Activated T-cell treated with anti-CD3 and anti-CD28 coated beads, Interleukin-2, amount 50 U/mL, for 4 hours (primary cell): ENCODE data around the gene SAMSN1. TPM values are rescaled to one million over a fixed set of nuclear protein-coding genes. Genes with fewer than 3 reads are reported as not detected.
"Not testable (repeated sequence)": the region's sequence is repeated elsewhere in the genome, so short reads cannot be mapped to it uniquely, and the experiment has no call there.

Experiments used
- ATAC-seq, 2 donors: fragments of 200-7000 bp; cut with Tn5 transposase; one replicate each; pipeline ENCODE4 v1.10.0; 2021
- DNase-seq: peaks from one replicate; pipeline ENCODE4 v3.0.0-alpha.2; 2020
- H3K27me3 Mint-ChIP-seq: one replicate; pipeline ENCODE4 v1.8.0; 2021; ENCODE audit warnings: low read depth, mixed read lengths
- H3K36me3 Mint-ChIP-seq: one replicate; pipeline ENCODE4 v1.8.0; 2022; ENCODE audit warnings: mixed read lengths; ENCODE audit not compliant: insufficient read depth
- H3K4me1 Mint-ChIP-seq: one replicate; pipeline ENCODE4 v1.8.0; 2021; ENCODE audit warnings: low read depth, mixed read lengths
- H3K4me3 Mint-ChIP-seq: one replicate; pipeline ENCODE4 v1.8.0; 2021; ENCODE audit warnings: mild to moderate bottlenecking, moderate library complexity, mixed read lengths
- H3K9me3 Mint-ChIP-seq: one replicate; pipeline ENCODE4 v1.8.0; 2021; ENCODE audit warnings: mixed read lengths
- total RNA-seq, 3 donors: library from RNA; stranded (reverse); gene quantifications; one replicate each; pipeline ENCODE4 v1.2.1, GENCODE V29; 2021

SAMSN1 gene
- total RNA-seq, 3 donors from 2014 or later, result 54.0 to 107 (median 73.5) TPM

DNA sequence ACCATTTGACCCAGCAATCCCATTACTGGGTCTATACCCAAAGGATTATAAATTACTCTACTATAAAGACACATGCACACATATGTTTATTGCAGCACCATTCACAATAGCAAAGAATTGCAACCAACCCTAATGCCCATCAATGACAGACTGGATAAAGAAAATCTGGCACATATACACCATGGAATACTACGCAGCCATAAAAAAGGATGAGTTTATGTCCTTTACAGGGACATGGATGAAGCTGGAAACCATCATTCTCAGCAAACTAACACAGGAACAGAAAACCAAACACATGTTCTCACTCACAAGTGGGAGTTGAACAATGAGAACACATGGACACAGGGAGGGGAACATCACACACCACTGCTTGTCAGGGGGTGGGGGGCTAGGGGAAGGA, 51.9 kb downstream of the SAMSN1 start:
- not testable (repeated sequence) for DNase-seq
- H3K4me1 Mint-ChIP-seq, result peaks cover 16% of the 10 kb centered on the region
- H3K36me3 Mint-ChIP-seq, result peaks cover 60% of the 10 kb centered on the region

DNA sequence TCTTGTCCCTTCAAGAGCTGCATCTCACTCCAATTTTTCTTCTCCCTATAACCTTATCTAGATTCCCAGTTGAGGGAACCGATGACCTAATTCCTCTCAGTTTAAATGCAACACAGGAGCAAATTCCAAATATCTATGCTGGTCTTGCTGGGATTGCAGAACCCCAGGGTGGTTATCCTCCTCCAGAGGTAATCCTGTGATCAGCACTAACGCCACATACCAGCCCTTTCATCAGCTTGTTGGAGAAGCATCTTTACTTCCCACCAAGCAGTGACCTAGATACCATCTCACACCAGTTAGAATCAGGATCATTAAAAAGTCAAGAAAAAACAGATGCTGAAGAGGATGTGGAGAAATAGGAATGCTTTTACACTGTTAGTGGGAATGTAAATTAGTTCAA, 52.4 kb downstream of the SAMSN1 start:
- H3K4me1 Mint-ChIP-seq, result peaks cover 18% of the 10 kb centered on the region
- peaks cover 3% of the 10 kb centered on the region for H3K9me3 Mint-ChIP-seq
- DNase-seq (no peak), ATAC-seq (no peak)
- peaks cover 59% of the 10 kb centered on the region for H3K36me3 Mint-ChIP-seq
- no peak overlapping the region for H3K4me3 Mint-ChIP-seq
- H3K27me3 Mint-ChIP-seq, result no peaks in the 10 kb centered on the region

More for the DNA sequence above, 51.9 kb downstream of the SAMSN1 start:
- not testable (repeated sequence) for H3K9me3 Mint-ChIP-seq, H3K4me3 Mint-ChIP-seq, H3K27me3 Mint-ChIP-seq, ATAC-seq

DNA sequence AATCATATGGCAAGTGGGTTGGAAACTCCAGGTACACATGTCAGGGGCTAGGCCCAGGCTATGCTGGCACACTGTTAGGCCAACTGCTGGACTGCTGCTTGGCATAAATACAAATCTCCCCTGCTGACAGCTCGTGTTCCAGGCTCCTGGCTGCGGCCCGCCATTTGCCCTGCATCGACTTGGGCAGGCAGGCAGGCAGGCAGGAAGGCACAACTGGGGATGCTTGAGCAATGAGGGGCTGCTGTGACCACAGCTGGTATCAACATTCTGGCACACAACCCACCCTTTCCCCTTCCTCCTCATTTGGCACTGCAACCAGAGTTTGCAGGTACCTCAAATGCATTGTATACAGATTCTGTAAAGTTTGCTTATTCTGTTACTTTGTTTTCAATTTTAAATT, 53.2 kb downstream of the SAMSN1 start:
- H3K9me3 Mint-ChIP-seq, result peaks cover 3% of the 10 kb centered on the region
- ATAC-seq, result peak; percentile 17 to 33
- H3K4me3 Mint-ChIP-seq, result no peak overlapping the region
- peaks cover 54% of the 10 kb centered on the region for H3K36me3 Mint-ChIP-seq
- no peak for DNase-seq
- H3K27me3 Mint-ChIP-seq, result no peaks in the 10 kb centered on the region
- H3K4me1 Mint-ChIP-seq, result peaks cover 23% of the 10 kb centered on the region

DNA sequence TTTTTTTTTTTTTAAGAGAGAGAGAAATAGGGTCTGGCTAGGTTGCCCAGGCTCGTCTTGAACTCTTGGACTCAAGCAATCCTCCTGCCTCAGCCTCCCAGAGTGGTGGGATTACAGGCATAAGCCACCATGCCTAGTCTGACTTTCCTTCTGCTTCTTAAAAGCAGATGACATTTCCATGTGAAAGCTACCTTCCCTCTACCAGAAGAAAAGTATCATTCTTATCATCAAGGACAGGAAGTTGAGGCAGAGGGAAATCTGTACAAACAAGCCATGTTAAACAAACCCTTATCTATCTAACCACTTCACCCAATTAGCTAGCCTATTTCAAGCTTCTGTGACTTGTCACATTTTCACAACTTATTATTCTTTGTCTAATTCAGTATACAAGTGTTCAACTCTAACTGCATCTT, 54.8 kb downstream of the SAMSN1 start:
- Mint-ChIP-seq H3K4me3 (no peak overlapping the region), H3K36me3 (peaks cover 48% of the 10 kb centered on the region), H3K9me3 (peaks cover 3% of the 10 kb centered on the region), H3K27me3 (no peaks in the 10 kb centered on the region), H3K4me1 (peaks cover 35% of the 10 kb centered on the region)
- ATAC-seq (no peak), DNase-seq (no peak)

DNA sequence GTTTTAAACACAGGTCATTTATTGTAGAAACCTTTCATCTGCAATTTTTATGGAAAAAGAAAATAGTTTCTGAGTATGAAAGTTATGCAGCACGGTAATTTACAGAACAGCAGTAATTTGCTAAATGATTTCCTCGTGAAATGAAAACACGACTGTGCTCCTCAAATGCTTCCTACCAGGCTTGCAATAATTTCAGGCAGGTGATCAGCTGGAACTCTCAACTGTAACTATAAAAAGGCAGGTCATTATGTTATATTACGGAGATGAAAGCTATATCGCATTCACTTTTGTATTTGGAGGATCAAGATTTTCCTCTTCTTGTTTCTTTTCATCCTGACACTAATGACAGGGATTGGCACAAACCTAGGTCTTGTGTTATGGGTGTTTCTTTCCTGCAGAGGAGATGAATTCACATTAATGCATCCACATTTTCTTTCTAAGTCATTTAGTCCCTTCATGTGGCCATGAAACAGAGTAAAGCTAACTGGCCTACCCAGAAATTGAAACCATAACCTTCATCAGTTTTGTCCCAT, 57.4 kb downstream of the SAMSN1 start:
- no peak overlapping the region for H3K4me3 Mint-ChIP-seq
- ATAC-seq (no peak), DNase-seq (no peak)
- no peaks in the 10 kb centered on the region for H3K9me3 Mint-ChIP-seq
- H3K36me3 Mint-ChIP-seq, result peaks cover 38% of the 10 kb centered on the region
- H3K27me3 Mint-ChIP-seq, result no peaks in the 10 kb centered on the region
- H3K4me1 Mint-ChIP-seq, result peaks cover 31% of the 10 kb centered on the region

DNA sequence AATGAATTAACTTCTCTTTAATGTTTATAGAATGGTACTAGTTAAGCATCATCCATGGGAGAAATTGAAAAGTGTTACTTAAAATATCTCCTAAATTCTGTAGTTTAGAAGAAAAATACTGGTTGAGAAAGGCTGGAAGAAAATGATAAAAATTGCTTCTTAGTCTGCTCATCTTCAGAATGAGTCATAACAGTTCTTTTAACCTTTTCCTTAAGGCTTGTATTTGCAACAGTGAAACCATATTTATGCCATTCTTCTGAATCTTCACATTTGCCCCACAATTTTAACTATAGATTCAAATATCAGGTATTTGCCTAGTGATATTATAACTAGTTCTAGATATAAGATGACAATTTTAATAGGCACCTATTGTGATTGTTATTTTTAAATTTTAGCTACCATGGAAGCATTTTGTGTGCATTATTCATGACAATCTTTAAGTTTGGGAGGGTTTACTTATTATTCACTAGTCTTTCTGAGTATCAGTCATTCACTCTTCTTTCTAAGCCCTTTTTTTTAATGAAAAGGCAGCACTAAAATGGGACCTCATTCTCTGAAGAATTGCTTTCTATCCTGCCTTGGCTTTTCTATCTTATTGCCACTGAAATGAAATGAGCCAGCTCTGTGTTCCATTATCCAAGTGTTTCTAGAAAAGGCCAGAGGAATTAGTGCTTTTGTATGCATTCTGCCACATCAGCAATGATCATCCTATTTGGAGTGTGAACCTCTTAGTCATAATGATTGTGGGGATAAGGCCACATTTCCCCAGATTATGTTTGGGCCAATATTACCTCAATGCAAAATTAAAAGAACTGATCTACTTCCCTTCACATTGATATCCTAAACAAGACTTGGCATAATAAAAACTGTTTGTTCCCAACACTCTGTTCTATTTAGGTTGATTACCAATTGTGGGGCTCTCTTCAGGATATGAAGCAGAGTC, 58.4 kb downstream of the SAMSN1 start:
- H3K9me3 Mint-ChIP-seq, result no peaks in the 10 kb centered on the region
- no peak overlapping the region for H3K4me3 Mint-ChIP-seq
- H3K36me3 Mint-ChIP-seq, result peaks cover 40% of the 10 kb centered on the region
- H3K27me3 Mint-ChIP-seq, result no peaks in the 10 kb centered on the region
- DNase-seq (no peak), ATAC-seq (peak; percentile 51 to 53)
- H3K4me1 Mint-ChIP-seq, result peaks cover 34% of the 10 kb centered on the region

DNA sequence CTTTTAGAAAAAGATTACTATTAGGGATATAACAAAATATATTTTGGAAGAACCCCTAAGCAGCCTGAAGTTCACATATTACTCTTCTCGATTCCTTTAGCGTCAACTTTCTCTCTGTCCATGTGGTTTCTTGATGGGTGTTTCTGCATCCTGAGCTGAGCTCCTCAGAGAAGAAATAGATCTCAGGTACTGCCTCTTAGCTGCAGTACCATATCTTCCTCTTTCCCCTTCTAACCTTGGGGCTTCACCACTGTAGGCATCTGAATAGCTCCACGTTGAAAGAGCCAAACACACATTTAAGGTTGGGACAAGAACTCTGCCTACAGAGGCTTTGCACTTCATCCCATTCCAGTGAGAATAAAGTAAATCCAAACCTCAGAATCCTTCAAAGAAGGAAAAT, 59.2 kb downstream of the SAMSN1 start:
- DNase-seq (no peak), ATAC-seq (no peak)
- peaks cover 3% of the 10 kb centered on the region for H3K9me3 Mint-ChIP-seq
- peaks cover 40% of the 10 kb centered on the region for H3K36me3 Mint-ChIP-seq
- H3K27me3 Mint-ChIP-seq, result no peaks in the 10 kb centered on the region
- no peak overlapping the region for H3K4me3 Mint-ChIP-seq
- peaks cover 40% of the 10 kb centered on the region for H3K4me1 Mint-ChIP-seq

DNA sequence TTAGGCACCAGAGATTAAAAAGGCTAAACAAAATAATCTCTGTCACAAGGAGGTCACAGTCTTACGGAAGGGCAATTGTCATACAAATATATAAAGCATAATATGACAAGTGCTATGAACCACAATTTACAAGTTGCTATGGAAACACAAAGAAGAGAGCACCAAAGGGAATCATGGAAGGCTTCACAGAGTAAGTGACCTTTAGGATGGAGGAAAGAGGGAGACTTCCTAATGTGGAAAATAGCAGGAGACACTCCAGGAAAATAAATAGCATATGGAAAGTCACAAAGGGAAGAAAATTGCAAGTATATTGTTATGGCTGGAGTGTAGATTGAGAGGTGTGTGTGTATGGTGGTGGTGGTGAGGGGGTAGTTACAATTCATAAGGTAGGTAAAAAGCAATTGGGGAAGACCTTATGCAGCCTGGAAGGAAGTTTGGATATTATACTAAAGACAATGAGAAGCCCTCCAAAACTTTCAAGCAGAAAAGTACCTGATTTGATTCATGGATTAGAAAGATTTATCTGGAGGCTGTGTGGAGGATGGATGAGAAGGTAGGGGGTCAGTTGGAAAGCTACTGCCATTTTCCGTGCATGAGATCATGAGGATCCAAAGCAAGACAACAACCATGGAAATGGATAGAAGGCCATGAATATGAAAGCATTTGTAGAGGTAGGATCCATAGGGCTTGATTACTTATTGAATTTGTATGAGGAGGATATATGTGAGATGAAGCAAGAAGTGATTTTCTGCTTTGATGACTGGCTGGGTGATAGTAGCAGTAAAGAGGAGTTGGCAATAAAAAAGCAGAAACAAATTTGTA, 61.7 kb downstream of the SAMSN1 start:
- Mint-ChIP-seq H3K4me3 (no peak overlapping the region), H3K9me3 (peaks cover 3% of the 10 kb centered on the region), H3K36me3 (peaks cover 32% of the 10 kb centered on the region), H3K27me3 (no peaks in the 10 kb centered on the region), H3K4me1 (peaks cover 38% of the 10 kb centered on the region)
- DNase-seq (no peak), ATAC-seq (no peak)

DNA sequence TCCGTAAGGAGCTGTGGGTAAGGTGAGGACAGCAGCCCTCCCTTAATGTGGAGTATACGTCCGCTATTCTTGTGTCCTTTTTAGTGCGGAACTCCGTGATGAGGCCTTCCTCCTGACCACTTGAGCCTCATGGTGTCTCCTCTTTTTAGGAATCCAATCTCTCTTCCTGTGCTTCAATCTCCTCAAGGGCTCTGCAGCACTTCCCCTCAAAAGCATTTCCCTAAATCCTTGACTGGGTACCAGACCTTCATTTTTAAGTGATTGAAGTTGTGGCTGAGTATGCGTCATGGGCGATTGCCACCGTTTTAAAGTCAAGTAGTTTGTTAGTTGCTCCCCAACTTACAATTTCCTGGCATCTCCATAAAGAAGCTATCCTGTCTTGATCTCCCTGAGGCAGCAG, 62.8 kb downstream of the SAMSN1 start:
- H3K9me3 Mint-ChIP-seq, result peaks cover 3% of the 10 kb centered on the region
- no peak overlapping the region for H3K4me3 Mint-ChIP-seq
- no peaks in the 10 kb centered on the region for H3K27me3 Mint-ChIP-seq
- H3K36me3 Mint-ChIP-seq, result peaks cover 29% of the 10 kb centered on the region
- DNase-seq, result no peak
- no peak for ATAC-seq
- peaks cover 35% of the 10 kb centered on the region for H3K4me1 Mint-ChIP-seq

DNA sequence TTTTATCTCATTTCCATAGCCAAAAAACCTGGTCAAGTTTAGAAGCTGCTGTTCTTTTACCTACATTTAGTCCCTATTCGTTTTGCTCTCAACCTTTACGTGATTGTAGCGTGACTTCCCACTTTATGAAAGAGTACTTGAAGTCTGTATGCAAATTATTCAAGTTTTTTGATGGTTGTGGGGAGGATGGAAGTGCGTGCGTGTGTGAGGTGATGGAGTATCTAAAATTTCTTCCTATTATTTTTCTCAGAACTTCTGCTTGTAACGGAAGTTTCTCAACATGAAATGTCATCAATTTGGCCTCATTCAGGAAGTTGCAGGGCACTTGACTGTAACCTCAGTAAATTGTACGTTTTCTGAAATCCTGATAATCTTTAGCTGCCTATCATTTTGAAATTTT, 64.0 kb downstream of the SAMSN1 start:
- peaks cover 26% of the 10 kb centered on the region for H3K36me3 Mint-ChIP-seq
- no peaks in the 10 kb centered on the region for H3K27me3 Mint-ChIP-seq
- peak overlapping the region; percentile 53 for H3K4me3 Mint-ChIP-seq
- peak; percentile 9 for DNase-seq
- peak; percentile 84 to 85 for ATAC-seq
- H3K4me1 Mint-ChIP-seq, result peaks cover 24% of the 10 kb centered on the region
- H3K9me3 Mint-ChIP-seq, result peaks cover 3% of the 10 kb centered on the region

DNA sequence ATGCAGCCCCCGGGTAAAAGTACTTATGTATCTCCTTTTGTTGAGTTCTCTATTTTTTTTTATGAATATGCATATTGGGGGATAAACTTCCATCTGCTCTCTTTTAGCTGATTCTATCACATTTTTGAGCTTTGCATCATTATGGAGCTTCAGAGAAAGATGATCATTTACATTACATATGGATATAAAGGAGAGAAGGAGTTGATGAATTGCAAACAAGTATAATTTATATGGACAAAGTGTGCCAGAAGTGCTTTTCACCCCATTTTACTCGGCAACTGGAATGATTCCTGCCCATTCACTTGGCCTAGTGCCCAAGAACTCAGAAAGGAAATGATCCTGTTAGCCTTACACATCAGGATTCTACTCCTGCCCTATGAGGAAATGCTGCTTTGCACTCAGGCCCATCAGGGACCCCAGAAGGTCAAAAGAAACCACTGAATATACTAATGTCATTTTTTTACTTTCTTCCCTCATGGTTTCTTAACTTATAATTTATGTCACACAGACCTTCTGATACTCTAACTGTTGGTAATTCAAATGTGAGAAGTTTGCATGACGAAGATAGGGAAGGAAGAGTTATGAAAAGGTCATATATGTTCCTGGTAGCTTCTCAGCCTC, 65.6 kb downstream of the SAMSN1 start:
- no peak for ATAC-seq

DNA sequence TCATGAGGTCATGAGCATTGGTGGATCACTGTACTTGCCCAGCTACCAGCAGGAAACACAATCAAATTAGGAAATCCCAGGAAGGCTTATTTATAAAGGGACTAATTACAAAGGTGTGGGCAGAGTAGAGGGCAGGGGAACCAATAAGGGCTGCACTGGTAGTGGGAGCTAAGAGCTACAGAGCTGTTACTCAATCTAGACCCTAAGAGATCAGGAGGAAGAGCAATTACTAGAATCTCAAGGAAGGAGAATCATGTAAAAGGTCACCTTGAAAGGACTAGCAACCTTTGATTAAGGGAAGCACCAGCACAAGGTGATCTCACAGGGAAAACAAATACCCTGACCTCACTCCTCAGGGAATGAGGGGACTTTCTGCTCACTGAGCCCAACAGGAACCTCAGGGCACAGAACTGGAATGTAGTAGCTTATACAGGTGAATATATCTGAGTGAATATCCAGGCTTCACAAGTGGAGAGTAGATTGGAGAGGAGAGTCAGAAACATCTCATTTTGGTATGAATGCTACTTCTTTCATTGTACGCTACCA, 66.8 kb downstream of the SAMSN1 start:
- DNase-seq (no peak), ATAC-seq (no peak)
- H3K4me3 Mint-ChIP-seq, result no peak overlapping the region
- H3K4me1 Mint-ChIP-seq, result peaks cover 20% of the 10 kb centered on the region
- H3K9me3 Mint-ChIP-seq, result peaks cover 3% of the 10 kb centered on the region
- no peaks in the 10 kb centered on the region for H3K27me3 Mint-ChIP-seq
- H3K36me3 Mint-ChIP-seq, result peaks cover 13% of the 10 kb centered on the region

More for the DNA sequence above, 65.6 kb downstream of the SAMSN1 start:
- Mint-ChIP-seq H3K27me3 (no peaks in the 10 kb centered on the region), H3K36me3 (peaks cover 19% of the 10 kb centered on the region), H3K4me3 (no peak overlapping the region), H3K9me3 (peaks cover 3% of the 10 kb centered on the region), H3K4me1 (peaks cover 20% of the 10 kb centered on the region)
- no peak for DNase-seq

DNA sequence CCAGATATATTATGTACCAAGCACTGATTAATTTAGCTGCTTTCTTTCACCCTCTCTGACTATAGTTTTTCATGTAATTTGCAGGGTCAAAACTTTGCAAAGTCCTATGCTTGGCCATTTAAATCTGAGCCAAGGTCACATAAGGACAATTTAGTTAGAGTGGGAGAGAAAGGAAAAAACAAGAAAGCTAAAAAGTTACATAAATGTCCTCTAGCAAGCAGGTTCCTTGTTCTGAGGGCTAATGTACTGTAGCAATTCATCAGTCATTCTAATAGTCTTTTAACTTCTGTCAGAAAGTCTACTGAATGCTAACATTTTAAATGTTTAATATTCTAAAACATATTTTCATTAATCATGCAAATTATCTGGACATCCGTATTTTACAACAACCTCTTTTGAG, 68.3 kb downstream of the SAMSN1 start:
- DNase-seq (no peak), ATAC-seq (no peak)
- H3K36me3 Mint-ChIP-seq, result no peaks in the 10 kb centered on the region
- no peak overlapping the region for H3K4me3 Mint-ChIP-seq
- H3K27me3 Mint-ChIP-seq, result no peaks in the 10 kb centered on the region
- H3K9me3 Mint-ChIP-seq, result peaks cover 3% of the 10 kb centered on the region
- peaks cover 12% of the 10 kb centered on the region for H3K4me1 Mint-ChIP-seq

DNA sequence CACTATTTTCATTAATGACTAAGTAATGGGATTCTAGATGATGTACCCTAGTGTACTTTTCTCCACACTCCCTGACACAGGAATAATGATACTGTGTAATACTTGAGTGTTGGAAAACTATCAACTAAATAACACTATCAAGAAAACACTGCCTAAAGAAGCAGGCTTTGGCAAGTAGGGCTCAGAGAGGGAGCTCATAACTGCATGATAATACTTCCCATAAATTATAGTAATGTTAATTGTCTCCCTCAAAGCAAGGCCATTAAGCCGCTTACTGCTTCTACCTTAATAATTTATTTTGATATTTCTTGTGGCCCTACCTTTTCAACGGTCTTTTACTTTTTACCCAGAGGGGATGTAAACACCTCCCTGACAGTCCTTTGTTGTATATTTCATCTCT, 69.0 kb downstream of the SAMSN1 start:
- no peak for DNase-seq
- H3K9me3 Mint-ChIP-seq, result peaks cover 3% of the 10 kb centered on the region
- no peak for ATAC-seq
- H3K4me1 Mint-ChIP-seq, result peaks cover 8% of the 10 kb centered on the region
- no peaks in the 10 kb centered on the region for H3K36me3 Mint-ChIP-seq
- H3K27me3 Mint-ChIP-seq, result no peaks in the 10 kb centered on the region
- H3K4me3 Mint-ChIP-seq, result no peak overlapping the region
